ENCODE data around the gene PKD2L2. TPM values are rescaled to one million over a fixed set of nuclear protein-coding genes. Genes with fewer than 3 reads are reported as not detected.

Gene PKD2L2
- total RNA-seq, 1 donor from 2014 or later = not detected

DNA sequence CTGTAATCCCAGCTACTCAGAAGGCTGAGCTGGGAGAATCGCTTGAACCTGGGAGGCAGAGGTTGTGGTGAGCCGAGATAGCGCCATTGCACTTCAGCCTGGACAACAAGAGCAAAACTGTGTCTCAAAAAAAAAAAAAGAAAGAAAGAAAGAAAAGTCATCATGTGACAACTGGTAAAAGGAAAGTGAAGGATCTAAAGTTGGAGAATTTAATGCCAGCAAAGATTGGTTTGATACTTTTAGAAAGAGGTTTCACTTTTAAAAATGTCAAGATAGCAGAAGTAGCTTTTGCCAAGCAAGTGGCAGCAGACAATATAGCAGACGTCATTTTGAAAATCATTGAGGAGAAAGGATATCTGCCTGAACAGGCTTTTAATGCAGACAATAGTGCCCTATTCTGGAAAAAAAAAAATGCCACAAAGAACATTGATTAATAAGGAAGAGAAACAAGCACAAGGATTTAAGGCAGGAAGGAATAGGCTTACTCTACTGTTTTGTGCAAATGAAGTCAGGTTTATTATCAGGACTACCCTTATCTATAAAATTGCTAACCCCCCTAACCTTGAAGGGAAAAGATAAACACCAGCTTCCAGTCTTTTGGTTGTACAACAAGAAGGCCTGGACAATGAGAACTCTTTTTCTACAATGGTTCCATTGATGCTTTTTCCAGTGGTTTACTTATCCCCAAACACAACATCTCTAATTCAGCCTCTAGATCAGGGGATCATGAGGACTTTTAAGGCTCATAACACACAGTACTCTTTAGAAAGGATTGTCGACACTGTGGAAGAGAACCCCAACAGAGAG lies 12.0 kb downstream of the PKD2L2 start:
- intact Hi-C loops (cut with micrococcal nuclease) = no loop called here
- no peaks in the 10 kb centered on the region for H3K36me3 Mint-ChIP-seq (ENCODE audit: low read depth)
- peaks cover 61% of the 10 kb centered on the region for H3K4me1 Mint-ChIP-seq
- H3K4me3 Mint-ChIP-seq = peak overlapping the region; percentile 54
- ChIA-PET POLR2A (interaction anchor here (4.4 kb wide), 1 partner anchor 11 kb away, joined by 46 read pairs; the partner anchor contains the start of gene PKD2L2), CTCF (interaction anchor here (0.7 to 1.5 kb wide), 2 partner anchors 10 to 34 kb away, joined by 3 read pairs; no protein-coding TSS in a partner anchor)
- no peak for ATAC-seq (ENCODE audit: low read depth)
- H3K27ac Mint-ChIP-seq = peak overlapping the region; percentile 64
- TF ChIP-seq, protein P1, sequence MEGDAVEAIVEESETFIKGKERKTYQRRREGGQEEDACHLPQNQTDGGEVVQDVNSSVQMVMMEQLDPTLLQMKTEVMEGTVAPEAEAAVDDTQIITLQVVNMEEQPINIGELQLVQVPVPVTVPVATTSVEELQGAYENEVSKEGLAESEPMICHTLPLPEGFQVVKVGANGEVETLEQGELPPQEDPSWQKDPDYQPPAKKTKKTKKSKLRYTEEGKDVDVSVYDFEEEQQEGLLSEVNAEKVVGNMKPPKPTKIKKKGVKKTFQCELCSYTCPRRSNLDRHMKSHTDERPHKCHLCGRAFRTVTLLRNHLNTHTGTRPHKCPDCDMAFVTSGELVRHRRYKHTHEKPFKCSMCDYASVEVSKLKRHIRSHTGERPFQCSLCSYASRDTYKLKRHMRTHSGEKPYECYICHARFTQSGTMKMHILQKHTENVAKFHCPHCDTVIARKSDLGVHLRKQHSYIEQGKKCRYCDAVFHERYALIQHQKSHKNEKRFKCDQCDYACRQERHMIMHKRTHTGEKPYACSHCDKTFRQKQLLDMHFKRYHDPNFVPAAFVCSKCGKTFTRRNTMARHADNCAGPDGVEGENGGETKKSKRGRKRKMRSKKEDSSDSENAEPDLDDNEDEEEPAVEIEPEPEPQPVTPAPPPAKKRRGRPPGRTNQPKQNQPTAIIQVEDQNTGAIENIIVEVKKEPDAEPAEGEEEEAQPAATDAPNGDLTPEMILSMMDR (IDR thresholded peaks at IDR 0.05) = no peak
- H3K9me3 Mint-ChIP-seq = no peaks in the 10 kb centered on the region
- no peak for DNase-seq
- no peaks in the 10 kb centered on the region for H3K27me3 Mint-ChIP-seq

DNA sequence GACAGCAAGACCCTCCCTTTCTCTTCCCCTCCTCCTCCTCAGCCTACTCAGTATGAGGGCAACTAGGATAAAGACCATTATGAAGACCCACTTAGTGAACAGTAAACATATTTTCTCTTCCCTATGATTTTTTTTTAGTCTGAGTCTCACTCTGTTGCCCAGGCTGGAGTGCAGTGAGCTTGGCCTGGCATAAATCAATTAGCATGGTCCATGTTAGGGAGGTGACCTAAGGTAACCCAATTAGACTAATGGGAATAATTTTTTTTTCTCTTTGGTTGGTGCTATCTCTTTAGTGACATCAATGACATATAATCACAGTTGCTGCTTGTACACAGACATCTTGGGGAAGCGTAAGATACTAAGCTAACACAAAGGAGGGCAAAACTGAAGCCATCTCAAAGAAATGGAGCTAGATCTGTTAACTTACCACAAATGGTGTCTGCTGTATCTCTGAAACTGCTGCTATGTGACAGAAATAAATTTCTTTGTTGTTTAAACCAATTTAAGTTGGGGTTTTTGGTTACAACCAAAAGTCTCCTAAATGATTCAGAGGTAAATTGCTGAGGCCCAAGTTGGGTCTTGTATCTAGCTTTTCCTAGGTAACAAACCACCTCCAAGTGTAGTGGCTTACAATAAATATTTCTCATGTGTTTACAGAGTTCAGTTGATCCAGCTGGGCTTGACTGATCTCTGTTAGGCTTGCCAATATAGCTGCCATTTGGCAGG lies 13.3 kb downstream of the PKD2L2 start:
- ATAC-seq (ENCODE audit: low read depth) (no peak), DNase-seq (no peak)
- TF ChIP-seq, protein P1 (IDR thresholded peaks at IDR 0.05) = no peak
- Mint-ChIP-seq H3K9me3 (no peaks in the 10 kb centered on the region), H3K4me1 (peaks cover 50% of the 10 kb centered on the region), H3K4me3 (no peak overlapping the region), H3K27me3 (no peaks in the 10 kb centered on the region), H3K27ac (peak overlapping the region; percentile 22), H3K36me3 (ENCODE audit: low read depth) (no peaks in the 10 kb centered on the region)
- CTCF ChIA-PET = no interaction called here
- intact Hi-C loops (cut with micrococcal nuclease) = no loop called here
- POLR2A ChIA-PET = interaction anchor here (0.6 kb wide), 1 partner anchor 62 kb away, joined by 4 read pairs; no protein-coding TSS in a partner anchor

DNA sequence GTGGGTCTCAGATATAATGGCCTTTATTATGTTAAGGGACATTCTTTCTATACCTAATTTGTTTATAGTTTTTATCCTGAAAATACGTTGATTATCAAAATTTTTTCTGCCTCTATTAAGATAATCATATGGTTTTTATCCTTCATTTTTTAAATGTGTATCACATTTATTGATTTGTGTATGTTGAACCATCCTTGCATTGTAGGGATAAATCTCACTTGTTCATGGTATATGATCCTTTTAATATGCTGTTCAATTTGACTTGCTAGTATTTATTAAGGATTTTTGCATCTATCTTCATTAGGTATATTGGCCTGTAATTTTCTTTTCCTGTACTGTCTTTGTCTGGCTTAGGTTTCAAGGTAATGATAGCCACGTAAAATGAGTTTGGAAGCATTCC lies 25.5 kb downstream of the PKD2L2 start:
- intact Hi-C loops (cut with micrococcal nuclease) = no loop called here
- ATAC-seq (ENCODE audit: low read depth) = no peak
- peaks cover 5% of the 10 kb centered on the region for H3K9me3 Mint-ChIP-seq
- H3K36me3 Mint-ChIP-seq (ENCODE audit: low read depth) = no peaks in the 10 kb centered on the region
- no peaks in the 10 kb centered on the region for H3K27me3 Mint-ChIP-seq
- ChIA-PET CTCF (no interaction called here), POLR2A (no interaction called here)
- H3K27ac Mint-ChIP-seq = no peak overlapping the region
- DNase-seq = no peak
- no peaks in the 10 kb centered on the region for H3K4me1 Mint-ChIP-seq
- no peak overlapping the region for H3K4me3 Mint-ChIP-seq
- TF ChIP-seq, protein P1 (IDR thresholded peaks at IDR 0.05) = no peak

DNA sequence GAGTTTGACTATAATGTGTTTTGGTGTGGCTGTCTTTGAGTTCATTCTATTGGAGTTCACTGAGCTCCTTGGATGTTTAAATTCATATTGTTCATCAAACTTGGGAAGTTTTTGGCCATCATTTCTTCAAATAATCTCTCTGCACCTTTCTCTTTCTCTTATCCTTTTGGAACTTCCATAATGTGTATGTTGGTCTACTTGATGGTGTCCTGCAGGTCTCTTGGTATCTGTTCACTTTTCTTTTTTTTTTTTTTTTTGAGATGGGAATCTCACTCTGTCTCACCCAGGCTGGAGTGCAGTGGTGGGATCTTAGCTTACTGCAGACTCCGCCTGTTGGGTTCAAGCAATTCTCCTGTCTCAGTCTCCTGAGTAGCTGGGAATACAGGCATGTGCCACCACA lies 27.7 kb downstream of the PKD2L2 start:
- TF ChIP-seq, protein P1 (IDR thresholded peaks at IDR 0.05) = no peak
- H3K9me3 Mint-ChIP-seq = peaks cover 5% of the 10 kb centered on the region
- H3K36me3 Mint-ChIP-seq (ENCODE audit: low read depth) = no peaks in the 10 kb centered on the region
- ChIA-PET POLR2A (interaction anchor here (0.7 to 1.0 kb wide), 2 partner anchors 26 to 28 kb away, joined by 6 to 7 read pairs; partner anchors contain the start of gene PKD2L2), CTCF (no interaction called here)
- intact Hi-C loops (cut with micrococcal nuclease) = no loop called here
- no peak for ATAC-seq (ENCODE audit: low read depth)
- no peak for DNase-seq
- no peaks in the 10 kb centered on the region for H3K4me1 Mint-ChIP-seq
- no peak overlapping the region for H3K27ac Mint-ChIP-seq
- H3K4me3 Mint-ChIP-seq = no peak overlapping the region
- H3K27me3 Mint-ChIP-seq = no peaks in the 10 kb centered on the region

DNA sequence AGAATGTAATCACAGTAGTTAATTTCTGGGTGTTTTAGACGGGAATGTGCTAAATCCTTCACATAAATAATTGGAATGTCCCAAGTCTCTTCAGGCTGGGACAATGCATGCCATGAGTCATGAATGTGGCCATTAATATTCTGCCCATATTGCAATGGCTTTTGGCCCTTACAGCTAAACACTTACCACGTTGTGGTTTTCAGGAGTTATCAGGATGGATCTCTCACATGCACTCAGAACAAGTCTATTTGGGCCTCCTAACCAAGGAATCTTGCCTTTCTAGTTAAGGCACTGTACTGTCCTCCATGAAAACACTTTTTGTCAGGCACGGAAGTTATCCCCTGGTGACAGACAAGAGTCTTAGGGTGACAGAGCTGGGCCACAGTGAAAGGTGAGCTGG lies 32.7 kb downstream of the PKD2L2 start:
- TF ChIP-seq, protein P1 (IDR thresholded peaks at IDR 0.05) = no peak
- DNase-seq (no peak), ATAC-seq (ENCODE audit: low read depth) (no peak)
- H3K27ac Mint-ChIP-seq = no peak overlapping the region
- ChIA-PET CTCF (interaction anchor here (1.3 kb wide), 1 partner anchor 11 kb away, joined by 4 read pairs; no protein-coding TSS in a partner anchor), POLR2A (no interaction called here)
- intact Hi-C loops (cut with micrococcal nuclease) = no loop called here
- no peaks in the 10 kb centered on the region for H3K9me3 Mint-ChIP-seq
- H3K4me1 Mint-ChIP-seq = no peaks in the 10 kb centered on the region
- H3K4me3 Mint-ChIP-seq = no peak overlapping the region
- no peaks in the 10 kb centered on the region for H3K27me3 Mint-ChIP-seq
- H3K36me3 Mint-ChIP-seq (ENCODE audit: low read depth) = peaks cover 4% of the 10 kb centered on the region
